Measurements from ENCODE around the gene OR7G3. TPM values are rescaled to one million over a fixed set of nuclear protein-coding genes. Genes with fewer than 3 reads are reported as not detected.

The OR7G3 gene
- polyA plus RNA-seq, 6 donors from 2014 or later: not detected

- ATAC-seq (ENCODE audit: low read depth in 2 of 2) (no peak), DNase-seq (no peak)
- H3K36me3 Mint-ChIP-seq: no peaks in the 10 kb centered on the region
- H3K4me3 Mint-ChIP-seq: no peak overlapping the region
- no peaks in the 10 kb centered on the region for H3K9me3 Mint-ChIP-seq
- H3K27ac Mint-ChIP-seq: no peak overlapping the region
- no peaks in the 10 kb centered on the region for H3K27me3 Mint-ChIP-seq
- H3K4me1 Mint-ChIP-seq: peaks cover 0 to 5% (median 4%) of the 10 kb centered on the region in 3 donors
Measured at GRCh38 chr19:9076901-9077300, 49.8 kb downstream of the OR7G3 start.

Other genes with a start within 250 kb of the OR7G3 start
- not detected for gene MUC16, start 116.5 kb downstream of the OR7G3 start, polyA plus RNA-seq (ENCODE audit: low read depth in 6 of 6)
- gene OR1M1, start 39.9 kb downstream of the OR7G3 start, polyA plus RNA-seq (ENCODE audit: low read depth in 6 of 6): not detected
- gene OR7G2, start 19.5 kb downstream of the OR7G3 start, polyA plus RNA-seq (ENCODE audit: low read depth in 6 of 6): not detected
- not detected for gene OR7G1, start 11.2 kb downstream of the OR7G3 start, polyA plus RNA-seq (ENCODE audit: low read depth in 6 of 6)
- gene ZNF317, start 13.4 kb upstream of the OR7G3 start, polyA plus RNA-seq (ENCODE audit: low read depth in 6 of 6): 10 to 100 TPM; 28.6 to 76.1 (median 37.6) TPM
- under 1 TPM in 1 of 6 donors, not detected in 5; 0.42 TPM for gene OR7D2, start 52.0 kb upstream of the OR7G3 start, polyA plus RNA-seq (ENCODE audit: low read depth in 6 of 6)
- not detected for gene OR7D4, start 92.6 kb upstream of the OR7G3 start, polyA plus RNA-seq (ENCODE audit: low read depth in 6 of 6)
- not detected for gene OR7E24, start 124.0 kb upstream of the OR7G3 start, polyA plus RNA-seq (ENCODE audit: low read depth in 6 of 6)
- gene ZNF699, start 182.9 kb upstream of the OR7G3 start, polyA plus RNA-seq (ENCODE audit: low read depth in 6 of 6): 10 to 100 TPM in 4 of 6 donors, 1 to 10 TPM in 2; 5.2 to 37.3 (median 11.3) TPM
- gene ZNF559, start 197.2 kb upstream of the OR7G3 start, polyA plus RNA-seq (ENCODE audit: low read depth in 6 of 6): 10 to 100 TPM; 40.6 to 62.3 (median 46.7) TPM
- 1 to 10 TPM in 5 of 6 donors, not detected in 1; 1.1 to 4.9 (median 1.4) TPM for gene ZNF177, start 236.1 kb upstream of the OR7G3 start, polyA plus RNA-seq (ENCODE audit: low read depth in 6 of 6)

Data from naive B cell (primary cell).